AG20443 (cell line): ENCODE data around the gene HIF1AN.

Experiments used
- DNase-seq: peaks from one replicate; pipeline ENCODE4 v3.0.0; 2012; ENCODE audit warnings: low spot score, mixed read lengths

The HIF1AN gene

DNA sequence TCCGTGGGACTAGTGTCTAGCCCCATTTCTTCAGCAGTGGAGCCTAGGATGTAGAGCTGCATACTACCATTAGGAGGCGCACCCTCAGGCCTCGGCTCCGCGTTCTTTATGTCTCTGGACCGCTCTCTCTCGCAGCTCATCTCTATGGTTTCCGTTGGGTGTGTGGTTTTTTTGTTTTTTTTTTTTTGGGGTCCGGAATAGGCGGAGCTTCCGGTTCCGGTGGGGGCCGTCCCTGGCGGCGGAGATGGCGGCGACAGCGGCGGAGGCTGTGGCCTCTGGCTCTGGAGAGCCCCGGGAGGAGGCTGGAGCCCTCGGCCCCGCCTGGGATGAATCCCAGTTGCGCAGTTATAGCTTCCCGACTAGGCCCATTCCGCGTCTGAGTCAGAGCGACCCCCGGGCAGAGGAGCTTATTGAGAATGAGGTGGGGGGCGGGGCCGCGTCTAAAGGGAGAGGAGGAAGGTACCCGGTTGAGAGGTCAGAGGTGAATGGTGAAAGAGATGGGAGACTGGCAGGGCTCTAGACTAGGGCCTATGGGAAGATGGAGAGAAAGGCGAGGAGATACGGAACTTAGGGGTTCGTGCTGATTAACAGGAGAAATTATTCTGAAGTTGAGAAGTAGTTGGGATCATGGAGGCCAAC, at the start of gene HIF1AN:
HIF1AN (plus strand) TSS at position 229 of the 639 bp plus-strand sequence; CDS start at position 245, 16 bp downstream.
- DNase-seq, result peak; percentile 98

- DNase-seq, result no peak
These were observed 48.2 kb upstream of the HIF1AN start for GRCh38 chr10:100487529-100487928.

GRCh38 chr10:100489396-100489795, 46.3 kb upstream of the HIF1AN start:
- no peak for DNase-seq

DNA sequence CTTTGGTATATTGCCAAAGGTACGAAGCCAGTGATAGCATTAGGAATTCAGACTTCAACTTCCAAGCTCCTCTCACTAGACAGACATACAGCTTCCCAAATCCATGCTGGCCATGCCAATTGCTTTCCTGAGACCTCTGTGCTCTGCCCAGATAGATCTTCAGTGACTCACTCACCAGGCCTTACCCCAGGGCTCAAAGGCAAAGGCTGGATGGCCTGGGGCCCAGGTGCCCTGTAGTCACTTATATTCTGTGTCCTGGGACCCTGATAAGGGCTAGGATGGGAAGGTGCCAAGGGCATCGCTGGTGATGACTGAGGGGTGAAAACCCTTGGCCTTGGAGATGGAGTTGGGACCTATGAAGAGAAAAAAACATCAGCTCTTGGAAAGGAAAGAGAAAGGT, 45.2 kb upstream of the HIF1AN start:
- no peak for DNase-seq

- no peak for DNase-seq
These were observed 39.2 kb upstream of the HIF1AN start for GRCh38 chr10:100496567-100496966.

DNA sequence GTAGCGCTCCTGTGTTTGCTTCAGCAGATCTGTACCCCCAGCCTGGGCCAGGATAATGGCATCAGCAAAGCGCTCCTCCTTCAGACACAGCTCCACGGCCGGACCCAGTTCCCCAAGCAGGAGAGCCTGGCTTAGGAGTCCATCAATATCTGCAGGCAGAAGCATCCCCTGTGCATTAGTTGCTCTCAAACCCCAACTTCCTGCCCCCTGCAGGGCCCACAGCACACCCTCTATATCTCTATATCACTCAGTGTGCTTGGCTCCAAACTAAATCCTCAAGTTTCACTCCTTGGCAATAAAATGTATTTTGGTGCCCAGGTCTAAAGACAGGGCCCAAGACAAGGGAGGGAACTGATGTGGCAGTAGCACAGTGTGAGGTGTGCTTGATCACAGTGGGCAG, 37.7 kb upstream of the HIF1AN start:
- DNase-seq, result no peak

- DNase-seq, result no peak
These were observed 34.3 kb upstream of the HIF1AN start for GRCh38 chr10:100501423-100501822.

GRCh38 chr10:100502926-100503494, 32.7 kb upstream of the HIF1AN start:
- DNase-seq, result peak; percentile 52

- no peak for DNase-seq
These were observed 31.6 kb upstream of the HIF1AN start for GRCh38 chr10:100504096-100504495.

DNA sequence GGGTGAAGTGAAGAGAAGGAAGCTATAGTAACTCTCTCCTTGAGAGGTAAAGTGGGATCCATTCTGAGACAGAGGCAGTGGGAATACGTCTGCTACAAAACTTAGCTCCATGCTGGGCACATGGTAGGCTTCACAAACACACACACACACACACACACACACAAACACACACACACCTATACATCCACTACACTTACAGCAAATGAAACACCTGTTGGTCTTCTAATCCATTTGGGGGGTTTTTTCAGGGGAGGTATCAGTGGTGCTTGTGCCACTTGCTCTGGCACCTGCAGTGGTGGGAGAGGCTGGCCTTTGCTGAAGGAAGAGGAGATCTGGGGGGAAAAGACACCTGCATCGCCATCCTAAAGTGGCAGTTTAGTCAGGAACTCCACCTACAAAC, 30.6 kb upstream of the HIF1AN start:
- DNase-seq, result no peak

DNA sequence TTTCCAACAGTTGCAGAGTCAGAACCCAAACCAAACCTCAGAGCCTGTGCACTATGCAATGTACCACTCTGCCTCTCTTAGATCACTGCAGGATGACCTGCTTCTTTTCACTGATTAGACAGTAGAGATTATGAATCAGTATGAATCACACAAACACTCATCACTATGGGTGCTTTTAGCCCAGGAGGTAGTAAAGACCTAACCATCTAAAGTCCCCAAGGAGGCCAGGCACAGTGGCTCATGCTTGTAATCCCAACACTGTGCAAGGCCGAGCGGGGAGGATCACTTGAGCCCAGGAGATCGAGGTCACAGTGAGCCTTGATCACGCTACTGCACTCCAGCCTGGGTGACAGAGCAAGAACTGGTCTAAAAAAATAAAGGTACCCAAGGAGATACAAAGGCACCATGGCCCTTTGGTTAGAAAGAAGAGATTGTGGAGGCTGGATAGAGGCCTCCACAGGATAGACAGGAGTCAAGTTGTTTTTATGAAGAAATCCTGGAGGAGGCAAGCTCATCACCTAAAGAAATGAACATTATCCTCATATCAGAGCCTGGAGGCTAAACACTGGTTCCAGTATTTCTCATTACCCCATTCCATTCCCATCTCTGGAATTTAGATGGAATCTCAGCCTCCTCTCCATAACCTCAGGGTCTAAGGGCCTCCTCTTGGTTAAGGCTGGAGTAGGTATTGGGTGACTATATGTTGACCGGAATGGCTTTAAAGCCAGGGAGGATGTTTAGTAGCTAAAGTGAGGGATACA, 29.0 kb upstream of the HIF1AN start:
- DNase-seq, result peak; percentile 48

DNA sequence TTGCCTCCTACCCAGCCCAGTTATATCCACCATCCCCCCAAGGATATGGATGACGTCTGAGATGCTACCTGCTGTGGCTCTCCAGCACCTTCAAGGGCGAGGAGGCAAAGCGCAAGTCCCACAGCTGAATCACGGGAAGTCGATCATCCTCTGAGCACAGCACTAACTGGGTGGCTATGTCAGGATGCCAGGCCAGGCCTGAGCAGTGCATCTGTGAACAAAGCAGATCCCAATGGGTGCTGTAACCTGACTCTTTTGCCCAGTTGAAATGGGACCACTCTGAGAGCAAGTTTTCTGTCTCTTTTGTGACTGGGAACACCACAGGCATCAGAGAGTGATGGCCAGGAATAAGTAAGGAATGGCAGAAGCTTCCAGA, 28.4 kb upstream of the HIF1AN start:
- DNase-seq, result no peak

DNA sequence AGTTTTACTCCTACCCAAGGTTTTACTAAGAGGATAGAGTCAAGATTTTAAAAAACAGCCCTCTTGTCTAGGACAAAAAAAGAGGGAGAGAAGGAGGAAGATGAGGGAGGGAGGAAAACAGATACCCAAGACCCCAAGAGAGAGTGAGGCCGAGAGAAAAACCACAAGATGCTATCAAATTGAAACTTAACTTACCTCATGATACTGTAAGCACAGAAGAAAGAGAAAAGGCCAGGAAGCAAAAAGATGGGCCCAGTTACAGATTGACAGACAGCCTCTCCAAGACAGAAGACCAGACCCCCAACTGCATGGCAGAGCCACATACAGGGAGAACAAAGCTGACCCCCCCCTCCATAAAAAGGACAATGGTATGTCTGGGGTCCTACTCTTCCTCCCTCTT, 27.5 kb upstream of the HIF1AN start:
- no peak for DNase-seq

DNA sequence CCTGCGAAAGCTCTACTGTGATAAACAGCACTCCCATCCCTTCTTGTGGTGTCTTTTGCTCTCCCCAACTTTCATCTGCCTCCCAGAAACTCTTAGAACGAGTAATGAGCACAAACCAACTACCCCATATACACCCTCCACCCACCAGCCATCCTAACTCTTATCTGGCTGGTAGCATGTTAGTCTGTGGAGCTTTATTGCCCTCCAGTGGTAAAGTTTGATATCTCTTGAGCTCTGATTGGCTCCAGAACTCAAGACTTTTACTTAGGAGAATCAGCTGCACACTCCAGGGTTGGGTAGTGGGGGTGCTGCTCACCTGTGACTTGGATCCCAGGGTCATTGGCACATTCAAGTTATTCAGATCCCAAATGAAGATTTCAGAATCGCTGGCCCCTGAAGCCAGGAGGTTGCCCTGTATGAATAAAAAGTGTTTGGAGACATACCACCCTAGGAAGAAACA, 27.0 kb upstream of the HIF1AN start:
- peak; percentile 66 for DNase-seq

DNA sequence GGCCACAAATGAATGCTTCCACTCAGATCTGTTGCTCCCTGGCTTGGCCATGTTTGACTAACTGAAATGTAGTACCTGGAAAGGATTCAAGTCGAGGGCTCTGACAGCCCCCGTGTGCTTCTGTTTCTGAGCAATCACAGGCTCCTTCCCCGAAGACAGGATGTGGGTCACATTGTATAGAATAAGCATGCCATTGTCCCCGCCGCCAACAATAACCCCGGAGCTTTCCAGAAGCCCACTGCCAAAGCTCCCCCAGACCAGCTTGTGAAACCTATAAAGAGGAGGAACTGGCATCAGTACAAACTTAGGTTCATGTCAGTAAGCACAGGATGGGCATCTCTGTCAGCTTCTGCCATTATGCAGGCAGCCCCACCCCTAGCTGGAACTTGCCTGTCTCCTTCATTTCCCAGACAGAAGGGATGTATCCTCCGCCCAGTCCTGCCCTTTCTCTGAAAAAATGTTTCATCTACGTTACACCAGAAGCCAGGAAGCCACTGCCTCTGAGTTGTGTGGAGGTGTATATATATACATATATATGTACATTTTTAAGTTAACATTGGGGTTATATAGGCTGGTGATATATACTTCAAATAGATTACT, 26.4 kb upstream of the HIF1AN start:
- DNase-seq, result no peak

GRCh38 chr10:100510533-100511308, 25.0 kb upstream of the HIF1AN start:
- no peak for DNase-seq

GRCh38 chr10:100515612-100516011, 20.1 kb upstream of the HIF1AN start:
- DNase-seq, result no peak

GRCh38 chr10:100516847-100517246, 18.9 kb upstream of the HIF1AN start:
- DNase-seq, result peak; percentile 25

DNA sequence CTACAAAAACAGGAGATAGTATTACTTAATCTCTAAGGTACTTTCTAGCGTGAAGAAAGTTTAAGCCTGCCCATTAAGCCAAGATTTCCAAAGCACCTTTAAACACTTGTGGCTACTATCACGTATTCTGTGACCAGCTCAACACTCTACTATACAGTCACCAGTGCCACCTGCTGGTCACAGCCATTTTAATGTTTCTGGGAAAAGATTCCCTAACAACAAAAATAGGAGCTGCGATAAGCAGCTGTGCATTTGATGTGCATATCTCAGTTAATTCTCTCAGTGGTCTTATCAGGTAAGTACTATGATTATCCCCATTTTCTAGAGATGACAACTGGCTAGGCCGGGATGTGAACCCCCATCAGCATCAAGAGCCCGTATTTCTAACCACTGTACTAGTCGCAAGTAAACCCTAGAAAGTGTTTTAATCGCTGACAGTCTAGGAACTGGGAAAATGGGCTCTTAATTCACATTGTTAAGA, 16.9 kb upstream of the HIF1AN start:
- peak; percentile 71 for DNase-seq

GRCh38 chr10:100519311-100520051, 16.3 kb upstream of the HIF1AN start, which contains the start of gene SEC31B:
SEC31B (minus strand) TSS chr10:100519861; CDS start chr10:100516952, 2,909 bp downstream.
- DNase-seq, result peak; percentile 38

DNA sequence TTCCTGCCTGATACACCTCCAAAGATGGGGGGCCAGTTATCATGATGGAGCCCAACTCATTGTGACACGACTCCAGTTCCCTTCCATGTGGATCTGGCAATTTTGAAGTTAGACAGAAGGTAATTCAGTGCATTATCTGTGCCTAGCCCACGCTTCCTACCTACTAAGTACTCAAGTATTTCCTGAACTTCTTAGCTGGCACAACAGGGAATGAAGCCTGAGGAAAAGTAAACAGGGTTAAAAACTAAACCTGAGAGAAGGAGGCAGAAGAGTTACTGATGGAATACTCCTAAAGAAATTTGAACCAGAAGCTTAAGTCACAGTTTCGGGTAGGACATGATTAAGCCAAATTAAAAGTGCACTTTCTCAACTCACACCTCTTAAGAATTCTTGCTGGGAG, 14.9 kb upstream of the HIF1AN start:
- no peak for DNase-seq
